HEK293 (cell line): ENCODE results near the gene TECR.

ENCODE experiments used
- GLI4 ChIP-seq: fragments of 450-650 bp; formaldehyde crosslinking; IDR thresholded peaks from 2 replicates; pipeline ENCODE4 v1.5.1; 2016; ENCODE audit warnings: missing biosample characterization, missing genetic modification characterization
- PBX3 ChIP-seq: sonication (generic); formaldehyde crosslinking; IDR thresholded peaks from 2 replicates; pipeline ENCODE4 v1.8.1; 2022; ENCODE audit warnings: mild to moderate bottlenecking, moderate library complexity, missing genetic modification reagents
- REPIN1 ChIP-seq: fragments of 450-650 bp; formaldehyde crosslinking; IDR thresholded peaks from 2 replicates; pipeline ENCODE4 v1.5.1; 2017; ENCODE audit warnings: missing biosample characterization, missing genetic modification characterization, low read depth
- REST ChIP-seq: fragments of 450-650 bp; formaldehyde crosslinking; IDR thresholded peaks from 2 replicates; pipeline ENCODE4 v1.5.1; 2016; ENCODE audit warnings: missing biosample characterization, missing genetic modification characterization
- ZBTB49 ChIP-seq: fragments of 450-650 bp; formaldehyde crosslinking; IDR thresholded peaks from 2 replicates; pipeline ENCODE4 v1.5.1; 2016; ENCODE audit warnings: missing biosample characterization, missing genetic modification characterization, low read depth
- ZNF133 ChIP-seq: fragments of 450-650 bp; formaldehyde crosslinking; IDR thresholded peaks from 2 replicates; pipeline ENCODE4 v1.5.1; 2016; ENCODE audit warnings: missing biosample characterization, missing genetic modification characterization
- ZNF19 ChIP-seq: fragments of 450-650 bp; formaldehyde crosslinking; IDR thresholded peaks from 2 replicates; pipeline ENCODE4; 2016; ENCODE audit warnings: missing biosample characterization, missing genetic modification characterization, low read depth
- ZNF585B ChIP-seq: fragments of 450-650 bp; formaldehyde crosslinking; IDR thresholded peaks from 2 replicates; pipeline ENCODE4 v1.5.1; 2016; ENCODE audit warnings: missing biosample characterization, missing genetic modification characterization
- ZNF704 ChIP-seq: fragments of 450-650 bp; formaldehyde crosslinking; IDR thresholded peaks from 2 replicates; pipeline ENCODE4 v1.5.1; 2016; ENCODE audit warnings: missing biosample characterization, missing genetic modification characterization
- ZNF792 ChIP-seq: fragments of 450-650 bp; formaldehyde crosslinking; IDR thresholded peaks from 2 replicates; pipeline ENCODE4 v1.5.1; 2016; ENCODE audit warnings: missing biosample characterization, missing genetic modification characterization
- TF ChIP-seq, protein P1 (sequence below): fragments of 450-650 bp; formaldehyde crosslinking; IDR thresholded peaks from 2 replicates; pipeline ENCODE4 v1.5.1; 2016; ENCODE audit warnings: missing biosample characterization, missing genetic modification characterization
- TF ChIP-seq, protein P2 (sequence below): fragments of 450-650 bp; IDR thresholded peaks from 2 replicates; pipeline ENCODE4 v1.5.1; 2018; ENCODE audit warnings: missing biosample characterization, mild to moderate bottlenecking, missing genetic modification characterization

DNA sequence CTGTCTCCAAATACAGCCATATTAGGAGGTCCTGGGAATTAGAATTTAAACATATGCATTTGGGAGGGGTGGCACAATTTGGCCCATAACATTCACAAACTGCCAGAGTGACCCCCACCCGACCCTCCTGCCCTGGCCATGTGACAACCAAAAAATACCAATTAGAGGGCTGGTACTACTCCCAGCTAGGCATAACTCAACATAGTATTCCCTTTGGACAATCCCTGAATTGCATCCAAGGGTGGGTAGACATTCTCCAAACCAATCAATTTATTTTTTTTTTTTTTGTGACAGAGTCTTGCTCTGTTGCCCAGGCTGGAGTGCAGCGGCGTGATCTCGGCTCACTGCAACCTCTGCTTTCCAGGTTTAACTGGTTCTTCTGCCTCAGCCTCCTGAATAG is 83.3 kb downstream of the TECR start:
- TF ChIP-seq REST (tag by site-specific recombination), result no peak
- TF ChIP-seq ZNF585B, result no peak
- TF ChIP-seq ZNF704 (tag by site-specific recombination), result no peak
- TF ChIP-seq, protein P1, sequence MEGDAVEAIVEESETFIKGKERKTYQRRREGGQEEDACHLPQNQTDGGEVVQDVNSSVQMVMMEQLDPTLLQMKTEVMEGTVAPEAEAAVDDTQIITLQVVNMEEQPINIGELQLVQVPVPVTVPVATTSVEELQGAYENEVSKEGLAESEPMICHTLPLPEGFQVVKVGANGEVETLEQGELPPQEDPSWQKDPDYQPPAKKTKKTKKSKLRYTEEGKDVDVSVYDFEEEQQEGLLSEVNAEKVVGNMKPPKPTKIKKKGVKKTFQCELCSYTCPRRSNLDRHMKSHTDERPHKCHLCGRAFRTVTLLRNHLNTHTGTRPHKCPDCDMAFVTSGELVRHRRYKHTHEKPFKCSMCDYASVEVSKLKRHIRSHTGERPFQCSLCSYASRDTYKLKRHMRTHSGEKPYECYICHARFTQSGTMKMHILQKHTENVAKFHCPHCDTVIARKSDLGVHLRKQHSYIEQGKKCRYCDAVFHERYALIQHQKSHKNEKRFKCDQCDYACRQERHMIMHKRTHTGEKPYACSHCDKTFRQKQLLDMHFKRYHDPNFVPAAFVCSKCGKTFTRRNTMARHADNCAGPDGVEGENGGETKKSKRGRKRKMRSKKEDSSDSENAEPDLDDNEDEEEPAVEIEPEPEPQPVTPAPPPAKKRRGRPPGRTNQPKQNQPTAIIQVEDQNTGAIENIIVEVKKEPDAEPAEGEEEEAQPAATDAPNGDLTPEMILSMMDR (tag by site-specific recombination), result no peak
- no peak for TF ChIP-seq ZNF792 (tag by site-specific recombination)
- TF ChIP-seq ZNF133, result no peak
- no peak for TF ChIP-seq ZBTB49 (tag by site-specific recombination)
- TF ChIP-seq REPIN1 (tag by site-specific recombination), result no peak
- no peak for TF ChIP-seq PBX3
- TF ChIP-seq GLI4 (tag by site-specific recombination), result no peak
- TF ChIP-seq ZNF19 (tag by site-specific recombination), result no peak
- TF ChIP-seq, protein P2, sequence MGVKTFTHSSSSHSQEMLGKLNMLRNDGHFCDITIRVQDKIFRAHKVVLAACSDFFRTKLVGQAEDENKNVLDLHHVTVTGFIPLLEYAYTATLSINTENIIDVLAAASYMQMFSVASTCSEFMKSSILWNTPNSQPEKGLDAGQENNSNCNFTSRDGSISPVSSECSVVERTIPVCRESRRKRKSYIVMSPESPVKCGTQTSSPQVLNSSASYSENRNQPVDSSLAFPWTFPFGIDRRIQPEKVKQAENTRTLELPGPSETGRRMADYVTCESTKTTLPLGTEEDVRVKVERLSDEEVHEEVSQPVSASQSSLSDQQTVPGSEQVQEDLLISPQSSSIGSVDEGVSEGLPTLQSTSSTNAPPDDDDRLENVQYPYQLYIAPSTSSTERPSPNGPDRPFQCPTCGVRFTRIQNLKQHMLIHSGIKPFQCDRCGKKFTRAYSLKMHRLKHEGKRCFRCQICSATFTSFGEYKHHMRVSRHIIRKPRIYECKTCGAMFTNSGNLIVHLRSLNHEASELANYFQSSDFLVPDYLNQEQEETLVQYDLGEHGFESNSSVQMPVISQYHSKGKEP (tag by site-specific recombination), result no peak
